GM13976 (cell line): ENCODE measurements around the gene FAM43B.

Experiments
- DNase-seq: peaks from one replicate; pipeline ENCODE4 v3.0.0; 2012; ENCODE audit warnings: low spot score
- in situ Hi-C: fragments of 300-500 bp; cut with MboI; formaldehyde crosslinking; loops from one replicate; pipeline ENCODE4 v1.12.0; 2022; ENCODE audit warnings: low sequenced_read_pairs, mixed read lengths, inconsistent platforms; ENCODE audit not compliant: unreplicated experiment
- TF ChIP-seq, protein P1 (sequence below): IDR thresholded peaks from 2 replicates; pipeline ENCODE4 v1.5.1; 2012; ENCODE audit warnings: borderline replicate concordance, mild to moderate bottlenecking; ENCODE audit not compliant: insufficient read depth; ENCODE audit errors: extremely low read depth, missing control alignments, control extremely low read depth

FAM43B gene

GRCh38 chr1:20534659-20535417 lies 17.5 kb upstream of the FAM43B start:
- DNase-seq, result no peak
- TF ChIP-seq, protein P1, sequence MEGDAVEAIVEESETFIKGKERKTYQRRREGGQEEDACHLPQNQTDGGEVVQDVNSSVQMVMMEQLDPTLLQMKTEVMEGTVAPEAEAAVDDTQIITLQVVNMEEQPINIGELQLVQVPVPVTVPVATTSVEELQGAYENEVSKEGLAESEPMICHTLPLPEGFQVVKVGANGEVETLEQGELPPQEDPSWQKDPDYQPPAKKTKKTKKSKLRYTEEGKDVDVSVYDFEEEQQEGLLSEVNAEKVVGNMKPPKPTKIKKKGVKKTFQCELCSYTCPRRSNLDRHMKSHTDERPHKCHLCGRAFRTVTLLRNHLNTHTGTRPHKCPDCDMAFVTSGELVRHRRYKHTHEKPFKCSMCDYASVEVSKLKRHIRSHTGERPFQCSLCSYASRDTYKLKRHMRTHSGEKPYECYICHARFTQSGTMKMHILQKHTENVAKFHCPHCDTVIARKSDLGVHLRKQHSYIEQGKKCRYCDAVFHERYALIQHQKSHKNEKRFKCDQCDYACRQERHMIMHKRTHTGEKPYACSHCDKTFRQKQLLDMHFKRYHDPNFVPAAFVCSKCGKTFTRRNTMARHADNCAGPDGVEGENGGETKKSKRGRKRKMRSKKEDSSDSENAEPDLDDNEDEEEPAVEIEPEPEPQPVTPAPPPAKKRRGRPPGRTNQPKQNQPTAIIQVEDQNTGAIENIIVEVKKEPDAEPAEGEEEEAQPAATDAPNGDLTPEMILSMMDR, result no peak
- in situ Hi-C loops, result loop anchor here (25.0 kb wide), 1 partner anchor 677 kb away; no protein-coding TSS in a partner anchor

DNA sequence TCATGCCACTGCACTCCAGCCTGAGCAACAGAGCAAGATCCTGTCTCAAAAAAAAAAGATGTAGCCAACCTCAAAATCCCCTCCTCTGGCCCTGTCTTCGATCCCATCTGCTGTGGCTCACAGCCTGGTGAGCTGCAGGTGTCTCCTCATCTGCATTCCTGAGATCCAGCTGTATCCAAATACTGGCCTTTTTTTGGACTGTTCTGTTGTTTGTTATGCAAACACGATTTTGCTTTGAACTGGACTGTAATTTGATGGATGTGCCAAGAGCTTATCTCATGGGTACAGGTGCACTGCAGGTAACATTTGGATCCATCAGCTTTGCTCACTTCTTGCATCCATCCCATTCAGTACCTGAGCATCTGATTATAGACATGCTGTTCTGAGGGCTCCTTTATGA lies 14.1 kb upstream of the FAM43B start:
- in situ Hi-C loops, result loop anchor here (25.0 kb wide), 1 partner anchor 674 kb away; no protein-coding TSS in a partner anchor
- TF ChIP-seq, protein P1, result no peak
- DNase-seq, result no peak

DNA sequence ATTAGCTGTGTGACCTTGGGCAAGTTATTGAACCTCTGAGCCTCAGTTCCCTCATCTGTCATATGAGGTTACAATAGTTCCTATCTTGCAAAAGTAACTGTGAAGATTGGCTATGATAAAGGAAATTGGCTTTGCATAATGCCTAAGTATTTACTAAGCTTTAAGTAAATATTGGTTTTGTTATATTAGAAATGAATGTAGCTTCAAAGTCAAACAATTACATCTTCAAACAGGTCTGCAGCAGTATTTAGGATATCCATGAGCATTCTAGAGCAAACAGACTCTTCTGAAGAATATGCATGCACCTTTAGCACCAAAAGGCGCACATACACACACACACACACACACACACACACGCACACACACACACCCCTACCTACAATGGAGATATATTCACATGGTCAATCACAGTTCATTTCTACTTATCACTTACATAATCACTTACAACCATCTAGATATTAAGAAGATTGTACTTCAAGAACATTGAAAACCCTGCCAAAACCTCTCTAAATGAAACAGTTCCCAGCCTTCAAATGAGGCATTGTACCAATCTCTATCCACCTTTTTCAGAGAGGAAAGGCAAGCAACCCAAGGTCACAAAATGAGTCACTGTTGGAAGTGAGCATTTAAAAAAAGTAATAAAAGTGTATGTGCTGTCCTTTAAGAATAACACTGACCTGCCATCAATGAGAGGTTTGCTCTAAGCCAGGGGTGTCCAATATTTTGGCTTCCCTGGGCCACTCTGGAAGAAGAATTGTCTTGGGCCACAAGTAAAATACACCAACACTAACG lies 13.4 kb upstream of the FAM43B start:
- in situ Hi-C loops, result loop anchor here (25.0 kb wide), 1 partner anchor 673 kb away; no protein-coding TSS in a partner anchor
- DNase-seq, result no peak
- TF ChIP-seq, protein P1, result no peak

DNA sequence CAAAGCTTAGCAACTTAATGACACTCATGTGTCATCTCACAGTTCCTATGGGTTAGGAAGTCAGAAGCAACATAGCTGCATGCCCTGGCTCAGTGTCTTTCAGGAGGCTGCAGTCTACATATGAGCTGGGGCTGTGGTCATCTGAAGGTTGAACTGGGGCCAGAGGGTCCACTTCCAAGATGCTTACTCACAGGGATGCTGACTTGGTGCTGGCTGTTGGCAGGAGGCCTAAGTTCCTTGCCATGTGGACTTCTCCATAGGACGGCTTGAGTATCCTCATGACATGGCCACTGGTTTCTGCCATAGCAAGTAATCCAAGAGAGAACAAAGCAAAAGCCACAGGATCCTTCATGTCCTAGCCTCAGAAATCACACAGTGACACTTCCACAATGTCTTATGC lies 12.1 kb upstream of the FAM43B start:
- DNase-seq, result no peak
- TF ChIP-seq, protein P1, result no peak
- in situ Hi-C loops, result loop anchor here (25.0 kb wide), 1 partner anchor 672 kb away; no protein-coding TSS in a partner anchor

DNA sequence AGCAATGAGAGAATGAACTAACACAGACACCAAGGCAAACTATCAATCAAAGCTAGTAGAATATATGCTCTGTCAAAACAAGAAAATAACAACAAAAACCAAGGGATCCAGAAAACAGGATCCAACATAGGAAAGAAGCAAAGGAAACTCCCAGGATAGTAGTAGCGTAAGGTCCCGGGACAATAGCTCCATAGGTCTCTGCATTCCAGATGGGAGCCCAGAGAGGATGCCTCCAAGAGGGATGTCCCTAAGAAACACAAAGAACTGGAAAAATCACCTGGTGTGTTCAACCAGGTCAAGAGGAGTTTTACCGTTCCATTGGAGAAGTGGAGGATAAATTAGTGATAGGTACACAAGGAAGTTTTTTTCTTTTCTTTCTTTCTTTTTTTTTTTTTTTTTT lies 5.7 kb upstream of the FAM43B start:
- TF ChIP-seq, protein P1, result no peak
- in situ Hi-C loops, result loop anchor here (25.0 kb wide), 1 partner anchor 666 kb away; no protein-coding TSS in a partner anchor
- no peak for DNase-seq

DNA sequence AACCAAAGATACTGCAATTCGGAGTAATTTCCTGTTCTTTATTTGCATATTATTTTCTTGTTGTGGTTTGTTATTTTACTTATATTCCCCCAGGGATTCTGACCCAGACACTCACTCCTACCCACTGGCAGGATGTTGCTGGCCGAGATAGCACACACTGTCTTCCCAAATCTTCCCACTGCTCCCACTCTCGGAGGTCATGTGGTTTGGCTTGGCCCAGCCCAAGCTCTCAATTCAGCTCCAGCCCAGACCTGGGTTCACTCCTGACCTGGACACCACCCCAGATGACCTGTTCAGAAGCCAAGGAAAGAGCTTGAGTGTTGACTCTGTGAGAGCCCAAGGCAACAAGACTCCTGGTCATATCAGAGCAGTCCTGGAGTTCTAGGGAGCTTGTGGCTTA lies 1.2 kb upstream of the FAM43B start:
- TF ChIP-seq, protein P1, result no peak
- no peak for DNase-seq
- in situ Hi-C loops, result no loop called here
